PC-3 (cell line): ENCODE measurements around the gene BPIFA3.

Experiments
- CTCF ChIP-seq: fragments of 300-600 bp; sonication (generic); conservative IDR thresholded peaks from 2 replicates; pipeline ENCODE4 v1.5.1; 2017; ENCODE audit warnings: antibody characterized with exemption, low read depth, mild to moderate bottlenecking, low read length
- EZH2 ChIP-seq: fragments of 300-600 bp; sonication (generic); IDR thresholded peaks from one replicate; pipeline ENCODE4 v1.6.1; 2017; ENCODE audit warnings: antibody characterized with exemption, mild to moderate bottlenecking, low read length; ENCODE audit not compliant: unreplicated experiment
- EZH2phosphoT487 ChIP-seq: fragments of 300-600 bp; sonication (generic); IDR thresholded peaks from 2 replicates; pipeline ENCODE4 v1.6.1; 2018; ENCODE audit warnings: mild to moderate bottlenecking, antibody characterized with exemption, low read length, borderline replicate concordance

- TF ChIP-seq CTCF: no peak
- TF ChIP-seq EZH2: no peak
- no peak for TF ChIP-seq EZH2phosphoT487
These were observed 58.7 kb downstream of the BPIFA3 start for GRCh38 chr20:33275871-33276270.
